ENCODE results near the gene NUBP2. TPM values are rescaled to one million over a fixed set of nuclear protein-coding genes. Genes with fewer than 3 reads are reported as not detected.

Gene NUBP2
- total RNA-seq, 2 experiments from 2014 or later: 37.9 to 42.4 TPM

GRCh38 chr16:1770328-1771187 lies 12.2 kb upstream of the NUBP2 start:
- peak overlapping the region; percentile 93 for H3K4me3 Mint-ChIP-seq
- intact Hi-C loops (cut with micrococcal nuclease): loop anchor here (5.0 kb wide), 2 partner anchors 172 to 348 kb away; partner anchors contain the start of genes MSRB1 and UQCC4
- peak overlapping the region; percentile 80 for H3K27ac Mint-ChIP-seq
- H3K36me3 Mint-ChIP-seq (ENCODE audit: low read depth): peaks cover 15% of the 10 kb centered on the region
- CTCF ChIA-PET: no interaction called here
- H3K27me3 Mint-ChIP-seq (ENCODE audit: low read depth): no peaks in the 10 kb centered on the region
- peaks cover 7% of the 10 kb centered on the region for H3K4me1 Mint-ChIP-seq (ENCODE audit: low read depth)
- DNase-seq: peak; percentile 72
- no peaks in the 10 kb centered on the region for H3K9me3 Mint-ChIP-seq

- peaks cover 15% of the 10 kb centered on the region for H3K36me3 Mint-ChIP-seq (ENCODE audit: low read depth)
- CTCF ChIA-PET: interaction anchor here (0.5 to 3.5 kb wide), 3 partner anchors 11 to 170 kb away, joined by 3 to 26 read pairs (median 3); partner anchors contain the start of genes NUBP2 and SPSB3
- peak within 1 kb of the TSS; percentile 91 for H3K27ac Mint-ChIP-seq
- intact Hi-C loops (cut with micrococcal nuclease): loop anchor here (5.0 kb wide), 2 partner anchors 171 to 349 kb away; partner anchors contain the start of genes MSRB1 and UQCC4
- DNase-seq: peak; percentile 81
- no peaks in the 10 kb centered on the region for H3K9me3 Mint-ChIP-seq
- no peaks in the 10 kb centered on the region for H3K27me3 Mint-ChIP-seq (ENCODE audit: low read depth)
- peak within 1 kb of the TSS; percentile 93 for H3K4me3 Mint-ChIP-seq
- H3K4me1 Mint-ChIP-seq (ENCODE audit: low read depth): peaks cover 7% of the 10 kb centered on the region
These were observed 11.4 kb upstream of the NUBP2 start, which contains the start of gene NME3 for GRCh38 chr16:1771188-1771863. NME3 (minus strand) TSS chr16:1771543; CDS start chr16:1771534, 9 bp downstream.

DNA sequence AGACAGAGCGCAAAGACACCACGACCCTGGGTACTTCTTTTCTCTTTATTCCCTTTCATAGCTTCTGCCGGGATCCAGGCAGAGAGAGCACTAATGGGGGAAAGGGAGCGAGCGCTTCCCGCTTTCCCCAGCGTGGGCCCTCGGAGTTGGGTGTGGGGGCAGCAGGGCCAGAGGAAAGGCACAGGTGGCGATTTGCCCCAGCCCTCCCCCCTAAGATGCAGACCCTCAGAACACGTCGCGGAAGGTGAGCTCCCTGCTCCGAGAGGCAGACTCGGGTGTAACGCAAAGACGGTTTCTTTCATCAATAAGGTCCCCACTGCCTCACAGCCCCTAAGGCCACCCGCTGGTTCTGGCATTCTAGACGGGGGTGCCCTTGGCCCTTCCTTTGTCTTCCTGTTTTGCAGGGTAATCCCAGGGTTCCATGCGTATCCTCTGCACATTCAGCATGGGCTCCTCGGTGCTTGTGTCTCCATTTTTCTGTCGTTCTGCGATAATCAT lies 10.8 kb upstream of the NUBP2 start:
- H3K4me1 Mint-ChIP-seq (ENCODE audit: low read depth): peaks cover 7% of the 10 kb centered on the region
- intact Hi-C loops (cut with micrococcal nuclease): loop anchor here (1.0 to 5.0 kb wide), 7 partner anchors 55 to 463 kb away; partner anchors contain the start of genes CRAMP1, FAHD1, HAGH and IFT140
- peak overlapping the region; percentile 93 for H3K4me3 Mint-ChIP-seq
- H3K27me3 Mint-ChIP-seq (ENCODE audit: low read depth): no peaks in the 10 kb centered on the region
- CTCF ChIA-PET: interaction anchor here (0.5 to 3.5 kb wide), 3 partner anchors 11 to 169 kb away, joined by 3 to 26 read pairs (median 3); partner anchors contain the start of genes NUBP2 and SPSB3
- peaks cover 15% of the 10 kb centered on the region for H3K36me3 Mint-ChIP-seq (ENCODE audit: low read depth)
- DNase-seq: no peak
- peak overlapping the region; percentile 91 for H3K27ac Mint-ChIP-seq
- no peaks in the 10 kb centered on the region for H3K9me3 Mint-ChIP-seq

GRCh38 chr16:1772362-1772907 lies 10.3 kb upstream of the NUBP2 start, which contains the start of gene EME2:
EME2 (plus strand) TSS chr16:1772810; CDS start chr16:1773228, 418 bp downstream.
- peaks cover 15% of the 10 kb centered on the region for H3K36me3 Mint-ChIP-seq (ENCODE audit: low read depth)
- intact Hi-C loops (cut with micrococcal nuclease): loop anchor here (1.0 to 5.0 kb wide), 7 partner anchors 54 to 464 kb away; partner anchors contain the start of genes CRAMP1, FAHD1, HAGH and IFT140
- H3K9me3 Mint-ChIP-seq: no peaks in the 10 kb centered on the region
- H3K27ac Mint-ChIP-seq: peak within 1 kb of the TSS; percentile 93
- DNase-seq: peak; percentile 69
- peak within 1 kb of the TSS; percentile 93 for H3K4me3 Mint-ChIP-seq
- peaks cover 7% of the 10 kb centered on the region for H3K4me1 Mint-ChIP-seq (ENCODE audit: low read depth)
- CTCF ChIA-PET: interaction anchor here (1.5 to 3.5 kb wide), 3 partner anchors 10 to 169 kb away, joined by 3 to 26 read pairs (median 10); partner anchors contain the start of genes MAPK8IP3, NUBP2 and SPSB3
- H3K27me3 Mint-ChIP-seq (ENCODE audit: low read depth): no peaks in the 10 kb centered on the region

- CTCF ChIA-PET: interaction anchor here (1.5 to 3.5 kb wide), 3 partner anchors 10 to 168 kb away, joined by 3 to 26 read pairs (median 10); partner anchors contain the start of genes MAPK8IP3, NUBP2 and SPSB3
- peak within 1 kb of the TSS; percentile 93 for H3K4me3 Mint-ChIP-seq
- peak; percentile 85 for DNase-seq
These were observed 9.7 kb upstream of the NUBP2 start, which contains the start of gene MRPS34 for GRCh38 chr16:1772908-1773702. MRPS34 (minus strand) TSS chr16:1773134; CDS start chr16:1773119, 15 bp downstream.

GRCh38 chr16:1773703-1774447 lies 8.9 kb upstream of the NUBP2 start:
- peaks cover 7% of the 10 kb centered on the region for H3K4me1 Mint-ChIP-seq (ENCODE audit: low read depth)
- intact Hi-C loops (cut with micrococcal nuclease): loop anchor here (1.0 to 5.0 kb wide), 8 partner anchors 8 to 465 kb away; partner anchors contain the start of genes CRAMP1, FAHD1, HAGH and IFT140
- no peaks in the 10 kb centered on the region for H3K27me3 Mint-ChIP-seq (ENCODE audit: low read depth)
- peak overlapping the region; percentile 93 for H3K4me3 Mint-ChIP-seq
- peak overlapping the region; percentile 32 for H3K27ac Mint-ChIP-seq
- H3K36me3 Mint-ChIP-seq (ENCODE audit: low read depth): peaks cover 10% of the 10 kb centered on the region
- H3K9me3 Mint-ChIP-seq: no peaks in the 10 kb centered on the region
- peak; percentile 38 for DNase-seq
- CTCF ChIA-PET: interaction anchor here (1.8 to 3.5 kb wide), 2 partner anchors 9 to 68 kb away, joined by 10 to 26 read pairs; partner anchors contain the start of genes MAPK8IP3, NUBP2 and SPSB3

More at GRCh38 chr16:1772908-1773702, 9.7 kb upstream of the NUBP2 start, which contains the start of gene MRPS34:
- Mint-ChIP-seq H3K36me3 (ENCODE audit: low read depth) (peaks cover 12% of the 10 kb centered on the region), H3K27ac (peak within 1 kb of the TSS; percentile 93), H3K9me3 (no peaks in the 10 kb centered on the region), H3K27me3 (ENCODE audit: low read depth) (no peaks in the 10 kb centered on the region), H3K4me1 (ENCODE audit: low read depth) (peaks cover 7% of the 10 kb centered on the region)
- intact Hi-C loops (cut with micrococcal nuclease): loop anchor here (1.0 to 5.0 kb wide), 9 partner anchors 9 to 464 kb away; partner anchors contain the start of genes CRAMP1, FAHD1, HAGH and IFT140

DNA sequence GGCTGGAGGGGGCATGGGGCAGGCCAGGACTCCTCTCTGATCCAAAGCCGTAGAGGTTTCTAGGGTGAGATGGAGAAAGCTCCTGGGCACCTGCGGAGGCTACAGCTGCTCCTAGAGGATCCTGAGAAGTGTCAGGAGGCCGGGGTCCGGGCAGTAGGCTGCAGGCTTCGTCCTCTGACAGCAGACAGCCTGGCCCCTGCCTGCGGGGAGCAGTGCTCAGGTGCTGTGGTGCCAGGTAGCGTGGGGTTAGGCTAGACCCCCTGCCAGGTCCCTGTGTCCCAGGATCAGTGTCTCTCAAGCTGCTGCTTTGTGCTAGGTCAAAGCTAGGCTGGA lies 8.3 kb upstream of the NUBP2 start:
- peak overlapping the region; percentile 93 for H3K4me3 Mint-ChIP-seq
- CTCF ChIA-PET: interaction anchor here (0.7 to 3.5 kb wide), 2 partner anchors 8 to 21 kb away, joined by 3 to 26 read pairs; partner anchors contain the start of genes NUBP2 and SPSB3
- H3K27ac Mint-ChIP-seq: no peak overlapping the region

GRCh38 chr16:1775006-1775845 lies 7.5 kb upstream of the NUBP2 start:
- Mint-ChIP-seq H3K36me3 (ENCODE audit: low read depth) (peaks cover 10% of the 10 kb centered on the region), H3K27ac (no peak overlapping the region), H3K9me3 (no peaks in the 10 kb centered on the region), H3K4me3 (peak overlapping the region; percentile 12), H3K4me1 (ENCODE audit: low read depth) (peaks cover 7% of the 10 kb centered on the region), H3K27me3 (ENCODE audit: low read depth) (no peaks in the 10 kb centered on the region)
- CTCF ChIA-PET: interaction anchor here (0.7 to 3.5 kb wide), 2 partner anchors 7 to 22 kb away, joined by 3 to 26 read pairs; partner anchors contain the start of genes NUBP2 and SPSB3
- intact Hi-C loops (cut with micrococcal nuclease): no loop called here
- DNase-seq: no peak

More for the DNA sequence above, 8.3 kb upstream of the NUBP2 start:
- Mint-ChIP-seq H3K36me3 (ENCODE audit: low read depth) (peaks cover 10% of the 10 kb centered on the region), H3K27me3 (ENCODE audit: low read depth) (no peaks in the 10 kb centered on the region), H3K9me3 (no peaks in the 10 kb centered on the region), H3K4me1 (ENCODE audit: low read depth) (peaks cover 7% of the 10 kb centered on the region)
- intact Hi-C loops (cut with micrococcal nuclease): loop anchor here (5.0 kb wide), 2 partner anchors 168 to 352 kb away; partner anchors contain the start of genes MSRB1 and UQCC4
- no peak for DNase-seq

DNA sequence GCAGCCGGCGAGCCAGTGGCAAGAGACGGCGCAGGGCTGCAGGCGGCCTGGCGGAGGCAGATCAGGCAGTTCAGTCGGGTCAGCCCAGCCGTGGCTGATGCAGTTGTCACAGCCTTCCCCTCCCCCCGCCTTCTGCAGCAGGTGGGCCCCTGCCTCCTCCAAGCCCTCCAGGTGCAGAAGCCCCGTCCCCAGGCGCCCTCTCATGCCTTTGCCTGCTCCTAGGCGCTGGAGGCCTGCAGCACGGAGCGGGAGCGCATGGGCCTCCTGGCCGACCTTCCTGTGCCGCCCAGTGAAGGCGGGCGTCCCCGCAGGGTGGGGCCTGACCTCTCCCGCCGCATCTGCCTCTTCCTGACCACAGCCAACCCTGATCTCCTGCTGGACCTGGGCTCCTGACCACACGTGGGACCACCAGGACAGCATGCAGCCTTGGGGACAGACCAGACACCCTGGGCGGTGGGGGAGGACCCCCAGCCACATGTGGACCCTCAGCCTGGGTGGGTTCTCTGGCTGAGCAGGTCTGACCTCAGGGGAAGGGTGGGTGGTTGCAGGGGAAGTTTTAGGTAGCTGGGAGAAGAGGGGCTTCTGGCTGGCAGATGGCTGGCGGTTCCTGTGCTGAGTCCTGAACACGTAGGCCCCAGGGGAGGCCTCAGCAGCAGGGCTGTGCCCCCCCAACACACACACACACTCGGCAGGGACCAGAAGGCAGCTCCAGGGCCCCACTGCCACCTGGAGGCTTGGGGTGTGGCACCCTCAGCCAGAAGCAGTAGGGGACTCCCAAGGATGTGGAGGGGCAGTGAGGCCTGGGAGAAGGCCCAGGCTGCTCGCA lies 6.7 kb upstream of the NUBP2 start:
- Mint-ChIP-seq H3K4me1 (ENCODE audit: low read depth) (peaks cover 9% of the 10 kb centered on the region), H3K27me3 (ENCODE audit: low read depth) (no peaks in the 10 kb centered on the region), H3K4me3 (no peak overlapping the region), H3K27ac (no peak overlapping the region), H3K9me3 (no peaks in the 10 kb centered on the region), H3K36me3 (ENCODE audit: low read depth) (peaks cover 10% of the 10 kb centered on the region)
- intact Hi-C loops (cut with micrococcal nuclease): no loop called here
- DNase-seq: no peak
- CTCF ChIA-PET: no interaction called here

Data from activated naive CD4-positive, alpha-beta T cell treated with anti-CD3 and anti-CD28 coated beads for 36 hours (primary cell).